Cardiac fibroblast (primary cell): Measurements from ENCODE around the gene FARS2.

Source experiments
- DNase-seq, 2 donors: peaks; one replicate each; pipeline versions ENCODE4 v3.0.0 to v3.0.0-alpha.2; 2010; ENCODE audit warnings: low read depth in 2 of 2
- H3K4me3 ChIP-seq, 2 donors: replicated peaks in 1 of 2; 1 replicate in 1 of 2; 2 replicates in 1 of 2; pipeline ENCODE4 v1.5.1; 2011; ENCODE audit warnings: low read depth in 2 of 2, low read length in 2 of 2, mild to moderate bottlenecking in 2 of 2, moderate library complexity in 1 of 2
- TF ChIP-seq, protein P1 (sequence below): IDR thresholded peaks from one replicate; pipeline ENCODE4 v1.5.1; 2011; ENCODE audit warnings: low read depth, mild to moderate bottlenecking, low read length, inconsistent platforms

FARS2 gene

DNA sequence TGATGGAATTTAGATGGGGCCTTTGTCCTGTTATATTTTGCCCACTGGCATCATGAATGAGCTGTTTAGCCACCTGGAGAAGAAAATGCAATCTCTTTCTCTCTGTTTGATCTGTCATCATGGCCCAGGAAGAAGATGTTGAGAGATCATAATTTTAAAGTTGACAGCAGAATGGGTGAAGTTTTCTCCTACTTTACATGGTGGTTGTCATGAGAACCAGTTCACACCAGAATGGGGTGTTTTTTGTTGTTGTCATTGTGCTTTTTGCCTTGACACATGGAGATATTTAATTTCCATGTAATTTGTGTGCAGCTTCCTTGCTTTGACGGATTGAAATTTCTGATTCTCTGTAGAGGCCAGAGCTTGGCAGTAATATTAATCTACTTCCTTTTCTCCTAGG, 122.5 kb downstream of the FARS2 start:
- TF ChIP-seq, protein P1, sequence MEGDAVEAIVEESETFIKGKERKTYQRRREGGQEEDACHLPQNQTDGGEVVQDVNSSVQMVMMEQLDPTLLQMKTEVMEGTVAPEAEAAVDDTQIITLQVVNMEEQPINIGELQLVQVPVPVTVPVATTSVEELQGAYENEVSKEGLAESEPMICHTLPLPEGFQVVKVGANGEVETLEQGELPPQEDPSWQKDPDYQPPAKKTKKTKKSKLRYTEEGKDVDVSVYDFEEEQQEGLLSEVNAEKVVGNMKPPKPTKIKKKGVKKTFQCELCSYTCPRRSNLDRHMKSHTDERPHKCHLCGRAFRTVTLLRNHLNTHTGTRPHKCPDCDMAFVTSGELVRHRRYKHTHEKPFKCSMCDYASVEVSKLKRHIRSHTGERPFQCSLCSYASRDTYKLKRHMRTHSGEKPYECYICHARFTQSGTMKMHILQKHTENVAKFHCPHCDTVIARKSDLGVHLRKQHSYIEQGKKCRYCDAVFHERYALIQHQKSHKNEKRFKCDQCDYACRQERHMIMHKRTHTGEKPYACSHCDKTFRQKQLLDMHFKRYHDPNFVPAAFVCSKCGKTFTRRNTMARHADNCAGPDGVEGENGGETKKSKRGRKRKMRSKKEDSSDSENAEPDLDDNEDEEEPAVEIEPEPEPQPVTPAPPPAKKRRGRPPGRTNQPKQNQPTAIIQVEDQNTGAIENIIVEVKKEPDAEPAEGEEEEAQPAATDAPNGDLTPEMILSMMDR = no peak
- DNase-seq = no peak
- H3K4me3 ChIP-seq = no peak overlapping the region

DNA sequence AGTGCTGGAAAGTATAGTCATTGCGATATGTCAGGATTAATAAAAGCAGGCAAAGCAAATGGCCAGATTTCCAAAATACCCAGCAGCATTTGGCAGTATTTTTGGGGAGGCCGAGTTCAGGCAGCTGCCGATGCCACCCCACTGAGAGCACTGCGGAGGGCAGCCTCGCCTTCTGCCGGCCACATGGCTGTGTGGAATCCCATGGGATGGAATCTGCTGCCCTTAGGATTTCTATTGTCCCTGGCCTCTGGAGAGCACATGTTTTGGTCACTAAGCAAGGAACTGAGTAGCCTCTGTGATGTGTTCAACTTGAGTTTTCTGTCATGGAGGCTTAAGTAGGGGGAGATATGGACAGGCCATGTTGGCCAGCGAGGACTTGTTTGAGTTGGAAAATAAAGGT, 123.0 kb downstream of the FARS2 start:
- no peak overlapping the region for H3K4me3 ChIP-seq
- TF ChIP-seq, protein P1 = no peak
- DNase-seq = no peak

DNA sequence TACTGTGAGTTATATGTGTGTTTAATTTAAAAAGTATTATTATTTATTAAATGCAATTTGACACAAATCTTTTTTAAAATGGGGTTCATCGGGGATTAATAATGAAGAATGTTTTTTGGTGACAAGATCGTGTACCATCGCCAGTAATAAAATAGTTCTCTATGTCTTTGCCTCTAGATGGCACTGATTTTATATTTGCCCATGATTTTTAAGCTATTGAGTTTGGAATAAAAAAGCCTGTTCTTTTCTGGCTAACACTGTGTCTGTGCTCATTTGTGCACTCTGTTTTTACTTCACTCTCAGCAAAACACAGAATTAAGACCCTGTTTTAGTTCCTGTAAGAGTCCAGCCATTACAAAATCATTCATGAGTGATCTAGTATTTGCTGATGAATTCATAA, 127.0 kb downstream of the FARS2 start:
- H3K4me3 ChIP-seq = no peak overlapping the region
- TF ChIP-seq, protein P1 = no peak
- DNase-seq = no peak

DNA sequence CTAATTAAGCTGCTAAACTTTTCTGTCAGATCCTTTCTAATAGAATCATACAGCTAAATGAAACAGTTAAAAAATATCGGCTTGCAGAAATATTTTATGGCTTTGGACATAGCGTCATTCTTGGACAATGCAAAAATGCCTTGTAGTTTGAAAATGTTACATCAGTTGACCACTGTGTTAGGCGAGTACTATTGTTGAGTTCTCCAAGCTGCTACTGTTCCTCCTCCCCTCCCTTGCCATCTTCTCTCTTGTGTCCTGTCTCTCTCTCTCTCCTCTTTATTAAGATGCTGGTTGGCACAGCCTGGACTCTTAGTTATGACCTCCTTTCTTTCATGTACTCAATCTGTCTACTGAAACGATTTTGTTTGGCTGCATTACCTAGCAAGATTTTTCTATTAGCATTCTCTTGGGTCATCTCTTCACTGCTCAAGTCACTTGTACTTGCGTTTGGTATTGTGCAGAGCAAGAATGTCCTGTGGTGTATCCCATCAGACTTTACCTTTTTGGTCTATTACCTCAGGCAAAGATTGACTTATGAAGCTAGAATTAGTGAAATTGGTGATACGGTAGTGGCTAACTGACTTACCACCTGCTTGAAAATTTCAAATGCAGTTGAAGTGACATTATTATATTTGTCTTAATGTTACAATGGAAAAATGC, 127.9 kb downstream of the FARS2 start:
- no peak for DNase-seq
- no peak overlapping the region for H3K4me3 ChIP-seq

DNA sequence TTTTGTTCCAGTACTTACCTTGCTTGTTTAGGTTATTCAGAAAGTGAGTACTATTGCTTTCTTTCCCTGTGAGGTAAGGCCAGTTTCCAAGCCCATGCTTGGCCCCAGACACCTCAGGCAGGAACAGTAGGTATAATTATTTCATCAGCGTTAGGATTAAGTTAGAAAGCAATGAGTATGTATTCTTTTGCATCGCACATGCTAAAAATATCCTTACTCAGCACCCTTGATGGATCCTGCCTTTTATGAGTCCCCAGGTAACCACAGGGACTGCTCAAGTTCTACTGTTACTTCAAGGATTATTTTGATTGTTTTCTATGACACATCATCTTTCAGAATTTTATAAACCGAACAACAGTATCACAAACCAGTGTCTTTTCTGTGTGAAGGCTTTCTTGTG, 128.9 kb downstream of the FARS2 start:
- TF ChIP-seq, protein P1 = no peak
- DNase-seq = no peak
- no peak overlapping the region for H3K4me3 ChIP-seq

More for the DNA sequence above, 127.9 kb downstream of the FARS2 start:
- TF ChIP-seq, protein P1 = no peak

DNA sequence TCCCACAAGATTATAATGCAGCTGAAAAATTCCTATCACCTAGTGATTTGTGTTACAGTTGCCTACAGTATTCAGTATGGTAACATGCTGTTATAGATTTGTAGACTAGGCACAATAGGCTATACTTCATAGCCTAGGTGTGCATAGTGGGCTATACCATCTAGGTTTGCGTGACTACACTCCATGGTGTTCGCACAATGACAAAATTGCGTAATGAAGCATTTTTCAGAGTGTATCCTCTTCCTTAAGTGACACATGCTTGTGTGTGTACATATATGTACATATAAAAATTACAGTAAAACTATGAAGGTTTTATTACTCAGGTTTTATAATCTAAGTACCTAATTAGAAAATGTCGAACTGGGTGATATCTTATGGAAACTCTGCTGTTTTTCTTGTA, 133.0 kb downstream of the FARS2 start:
- DNase-seq = peak in 1 of 2 donors; percentile 29
- TF ChIP-seq, protein P1 = no peak
- H3K4me3 ChIP-seq = no peak overlapping the region

DNA sequence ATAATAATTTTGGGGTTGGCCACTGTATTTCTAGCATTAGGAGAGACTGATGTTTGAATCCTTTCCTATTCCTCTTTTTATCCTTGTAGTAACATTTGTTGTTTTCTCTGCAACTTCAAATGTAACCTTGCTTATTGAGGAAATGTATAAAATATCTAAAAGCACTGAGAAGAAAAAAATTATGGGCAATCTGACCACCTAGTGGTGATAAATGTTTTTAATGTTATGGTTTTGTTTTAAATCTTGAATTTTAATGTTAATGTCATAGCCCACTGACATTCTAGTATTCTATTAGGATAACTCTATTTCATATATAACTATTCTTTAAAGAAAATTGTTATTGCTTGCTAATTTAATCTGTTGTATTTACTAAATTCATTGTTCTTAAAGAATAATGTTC, 134.4 kb downstream of the FARS2 start:
- no peak overlapping the region for H3K4me3 ChIP-seq
- no peak for DNase-seq
- TF ChIP-seq, protein P1 = no peak
